ENCODE results near the gene EHMT1.
"Not testable (repeated sequence)": the region's sequence is repeated elsewhere in the genome, so short reads cannot be mapped to it uniquely, and the experiment has no call there.

EHMT1 gene

DNA sequence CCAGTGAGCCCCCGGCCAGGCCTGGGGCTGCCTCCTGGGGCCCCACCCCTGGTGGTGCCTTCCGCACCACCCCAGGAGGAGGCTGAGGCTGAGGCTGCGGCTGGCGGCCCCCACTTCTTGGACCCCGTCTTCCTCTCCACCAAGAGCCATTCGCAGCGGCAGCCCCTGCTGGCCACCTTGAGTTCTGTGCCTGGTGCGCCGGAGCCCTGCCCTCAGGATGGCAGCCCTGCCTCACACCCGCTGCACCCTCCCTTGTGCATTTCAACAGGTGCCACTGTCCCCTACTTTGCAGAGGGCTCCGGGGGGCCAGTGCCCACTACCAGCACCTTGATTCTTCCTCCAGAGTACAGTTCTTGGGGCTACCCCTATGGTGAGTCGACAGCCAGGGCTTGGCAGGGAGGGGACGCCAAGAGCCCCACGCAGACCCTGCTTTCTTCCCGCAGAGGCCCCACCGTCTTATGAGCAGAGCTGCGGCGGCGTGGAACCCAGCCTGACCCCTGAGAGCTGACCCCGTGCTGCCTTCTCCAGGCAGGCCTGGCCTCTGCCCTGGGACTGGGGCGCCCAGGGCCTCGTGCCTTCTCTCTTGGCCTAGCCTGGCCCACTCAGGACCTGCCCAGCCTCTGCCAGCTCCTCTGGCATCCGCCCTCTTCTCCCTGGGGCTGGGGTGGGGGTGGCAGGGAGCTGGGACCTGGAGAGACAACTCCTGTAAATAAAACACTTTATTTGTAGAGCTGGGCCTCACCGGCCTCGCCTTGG lies 4.0 kb upstream of the EHMT1 start:
- H3K27me3 ChIP-seq (ENCODE audit: low read depth): no peaks in the 10 kb centered on the region
- H3K36me3 ChIP-seq (replicated peaks): peaks cover 41% of the 10 kb centered on the region
- no peak overlapping the region for H3K4me3 ChIP-seq
- H3K9me3 ChIP-seq: no peaks in the 10 kb centered on the region
- in situ Hi-C loops (cut with MboI; ENCODE audit: low sequenced_read_pairs): no loop called here
- no peak for DNase-seq (ENCODE audit: low spot score in 2 of 2)
- H3K4me1 ChIP-seq: peaks cover 8% of the 10 kb centered on the region; the same call in 1 of the 2 replicates

DNA sequence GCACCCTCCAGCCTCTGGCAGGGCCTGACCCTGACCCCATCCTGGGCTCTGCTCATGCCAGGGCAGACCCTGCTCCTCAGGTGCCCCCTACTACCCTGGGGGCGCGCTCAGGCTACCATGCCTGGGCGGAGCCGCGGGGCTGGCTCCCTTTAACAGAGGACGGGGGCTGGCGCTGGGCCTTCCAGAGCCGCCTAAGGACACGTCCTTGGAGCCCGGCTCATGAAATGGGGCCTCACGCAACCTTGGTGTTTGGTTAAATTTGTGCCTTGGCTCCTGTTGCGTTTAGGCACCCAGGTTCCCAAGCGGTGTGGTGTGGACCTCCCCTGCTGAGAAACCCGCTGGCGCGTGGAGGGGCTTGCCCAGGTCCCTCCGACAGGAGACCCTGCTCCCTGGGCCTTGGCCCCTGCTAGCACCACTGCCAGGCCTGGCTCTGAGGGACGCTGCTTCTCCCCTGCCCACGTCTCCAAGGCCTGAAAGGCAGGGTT lies 3.4 kb upstream of the EHMT1 start:
- H3K4me1 ChIP-seq: peaks cover 12% of the 10 kb centered on the region; the same call in 1 of the 2 replicates
- in situ Hi-C loops (cut with MboI; ENCODE audit: low sequenced_read_pairs): no loop called here
- DNase-seq (ENCODE audit: low spot score in 2 of 2): no peak
- no peaks in the 10 kb centered on the region for H3K27me3 ChIP-seq (ENCODE audit: low read depth)
- H3K9me3 ChIP-seq: no peaks in the 10 kb centered on the region
- H3K36me3 ChIP-seq (replicated peaks): peaks cover 41% of the 10 kb centered on the region
- H3K4me3 ChIP-seq: no peak overlapping the region

DNA sequence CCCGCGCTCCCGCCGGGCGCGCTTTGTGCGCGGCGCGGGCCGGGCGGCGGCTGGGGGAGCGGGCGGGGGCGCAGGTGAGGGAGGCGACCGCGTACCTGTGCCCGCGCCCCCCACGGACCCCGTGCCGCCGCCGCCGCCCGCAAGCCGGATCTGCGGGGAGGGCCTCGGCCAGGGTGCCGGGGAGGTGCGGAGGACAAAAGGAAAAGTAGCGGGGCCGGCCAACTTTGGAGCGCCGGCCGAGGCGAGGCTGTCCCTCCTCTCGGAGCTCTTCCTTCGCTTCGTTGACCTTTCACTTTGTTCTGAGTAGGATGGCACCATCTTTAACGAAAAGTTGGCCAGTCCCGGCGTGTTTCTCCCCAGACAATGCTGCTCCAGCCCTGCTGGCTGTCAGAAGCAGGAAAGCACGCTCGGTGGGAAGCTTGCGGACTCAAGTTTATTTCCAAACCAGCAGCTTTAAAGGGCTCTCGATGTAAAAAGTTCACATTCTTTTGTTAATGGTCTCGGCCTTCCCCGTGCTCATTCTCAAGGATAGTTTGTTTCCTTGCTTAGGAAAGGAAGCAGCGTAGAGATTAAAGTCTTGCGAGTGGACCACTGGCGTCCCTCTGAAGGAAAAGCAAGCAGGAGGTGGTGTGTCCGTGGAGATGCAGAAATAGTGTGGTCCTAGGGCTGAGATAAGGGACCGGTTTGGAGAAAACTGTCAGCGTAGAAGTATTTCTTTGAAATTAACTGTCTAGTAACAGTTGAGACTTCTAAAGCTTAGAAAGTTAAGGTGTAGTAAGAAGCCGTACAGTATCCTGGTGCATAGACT lies 639 bp downstream of the EHMT1 start:
- Histone ChIP-seq H3K9me3 (no peaks in the 10 kb centered on the region), H3K27me3 (ENCODE audit: low read depth) (no peaks in the 10 kb centered on the region), H3K36me3 (replicated peaks) (peaks cover 38% of the 10 kb centered on the region), H3K4me3 (peak overlapping the region; percentile 76), H3K4me1 (peaks cover 19% of the 10 kb centered on the region)
- in situ Hi-C loops (cut with MboI; ENCODE audit: low sequenced_read_pairs): no loop called here
- DNase-seq (ENCODE audit: low spot score in 2 of 2): peak in 1 of 2 experiments; percentile 53

DNA sequence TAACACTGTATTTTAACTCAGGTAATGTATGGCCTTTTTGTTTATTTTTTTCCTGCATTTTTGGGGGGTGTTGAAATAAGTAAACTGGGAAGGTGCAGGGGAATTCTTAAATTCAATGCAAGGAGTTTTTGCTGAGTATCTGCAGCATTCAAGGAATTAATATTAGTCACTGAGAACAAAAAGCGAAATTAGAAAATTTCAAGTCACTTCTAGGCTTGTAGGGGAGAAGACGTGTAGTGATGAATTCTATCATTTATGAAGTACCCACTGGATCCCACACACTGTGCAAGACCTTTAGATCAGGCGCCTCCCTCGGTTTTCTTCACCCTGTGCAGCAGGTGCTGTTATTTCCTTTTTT lies 1.2 kb downstream of the EHMT1 start:
- DNase-seq (ENCODE audit: low spot score in 2 of 2): no peak
- in situ Hi-C loops (cut with MboI; ENCODE audit: low sequenced_read_pairs): no loop called here

DNA sequence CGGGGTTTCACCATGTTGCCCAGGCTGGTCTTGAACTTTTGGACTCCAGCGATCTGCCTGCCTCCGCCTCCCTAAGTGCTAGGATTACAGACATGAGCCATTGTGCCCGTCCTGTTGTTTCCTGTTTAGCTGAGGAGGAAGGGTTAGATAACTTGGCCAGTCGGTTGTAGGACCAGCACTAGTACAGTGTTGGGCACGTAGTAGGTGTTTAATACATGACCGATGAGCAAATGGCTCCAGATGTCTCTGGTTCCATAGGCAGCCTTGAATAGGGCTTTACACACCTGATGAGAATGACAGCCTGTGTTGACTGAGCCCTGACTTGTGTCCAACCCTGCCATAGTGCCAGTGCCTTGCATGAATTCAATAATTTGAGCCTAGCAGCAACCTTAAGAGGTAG lies 1.8 kb downstream of the EHMT1 start:
- H3K4me1 ChIP-seq: peaks cover 26% of the 10 kb centered on the region
- in situ Hi-C loops (cut with MboI; ENCODE audit: low sequenced_read_pairs): no loop called here
- 0 out of 2 replicates have a peak overlapping the region, but pooled peaks have one; percentile 0 for H3K4me3 ChIP-seq

More for the DNA sequence above, 1.2 kb downstream of the EHMT1 start:
- H3K4me3 ChIP-seq: peak overlapping the region; percentile 76
- H3K36me3 ChIP-seq (replicated peaks): peaks cover 32% of the 10 kb centered on the region
- peaks cover 21% of the 10 kb centered on the region for H3K4me1 ChIP-seq
- H3K9me3 ChIP-seq: no peaks in the 10 kb centered on the region
- H3K27me3 ChIP-seq (ENCODE audit: low read depth): no peaks in the 10 kb centered on the region

DNA sequence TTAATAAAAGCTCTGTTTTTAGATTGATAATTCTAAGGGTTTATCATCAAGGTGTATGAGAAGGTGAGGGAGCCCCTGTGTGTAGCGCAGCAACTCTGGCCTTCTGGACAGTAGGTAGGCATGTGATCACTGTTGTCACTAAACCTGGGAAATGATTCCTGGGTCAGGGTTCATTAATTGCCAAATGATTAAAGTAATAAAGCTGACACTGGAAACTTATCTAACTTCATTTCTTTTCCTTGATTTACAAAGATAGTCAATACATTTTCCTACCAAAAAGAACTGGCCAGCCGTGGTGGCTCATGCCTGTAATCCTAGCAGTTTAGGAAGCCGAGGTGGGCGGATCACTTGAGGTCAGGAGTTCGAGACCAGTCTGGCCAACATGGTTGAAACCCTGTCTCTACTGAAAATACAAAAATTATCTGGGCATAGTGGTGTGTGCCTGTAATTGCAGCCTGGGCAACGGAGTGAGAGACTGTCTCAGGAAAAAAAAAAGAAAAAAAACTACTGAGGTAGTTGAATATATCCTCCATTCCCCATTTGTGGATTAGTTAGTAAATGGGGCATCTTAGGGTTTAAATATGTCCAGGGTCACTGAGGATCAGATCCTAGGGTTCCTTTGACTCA lies 2.4 kb downstream of the EHMT1 start:
- DNase-seq (ENCODE audit: low spot score in 2 of 2): no peak
- in situ Hi-C loops (cut with MboI; ENCODE audit: low sequenced_read_pairs): no loop called here
- peaks cover 26% of the 10 kb centered on the region for H3K4me1 ChIP-seq
- peaks cover 25% of the 10 kb centered on the region for H3K36me3 ChIP-seq (replicated peaks)
- no peaks in the 10 kb centered on the region for H3K9me3 ChIP-seq
- H3K27me3 ChIP-seq (ENCODE audit: low read depth): no peaks in the 10 kb centered on the region
- H3K4me3 ChIP-seq: no peak overlapping the region

More for the DNA sequence above, 1.8 kb downstream of the EHMT1 start:
- no peaks in the 10 kb centered on the region for H3K9me3 ChIP-seq
- no peak for DNase-seq (ENCODE audit: low spot score in 2 of 2)
- no peaks in the 10 kb centered on the region for H3K27me3 ChIP-seq (ENCODE audit: low read depth)
- H3K36me3 ChIP-seq (replicated peaks): peaks cover 29% of the 10 kb centered on the region

DNA sequence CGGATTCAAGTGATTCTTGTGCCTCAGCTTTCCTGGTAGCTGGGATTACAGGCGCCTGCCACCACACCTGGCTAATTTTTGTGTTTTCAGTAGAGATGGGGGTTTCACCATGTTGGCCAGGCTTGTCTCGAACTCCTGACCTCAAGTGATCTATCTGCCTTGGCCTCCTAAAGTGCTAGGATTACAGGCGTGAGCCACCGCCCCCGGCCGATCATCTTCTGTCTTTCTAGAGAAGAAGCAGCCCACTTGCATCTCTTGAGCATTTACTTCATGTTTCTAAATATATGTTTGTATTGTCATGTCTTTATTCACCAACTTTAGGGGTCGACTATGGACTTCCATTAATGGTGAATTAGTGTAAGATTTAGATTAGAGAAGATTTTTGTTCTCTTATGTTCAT lies 3.4 kb downstream of the EHMT1 start:
- H3K27me3 ChIP-seq (ENCODE audit: low read depth); H3K9me3 ChIP-seq; H3K4me3 ChIP-seq; in situ Hi-C loops (cut with MboI; ENCODE audit: low sequenced_read_pairs); DNase-seq (ENCODE audit: low spot score in 2 of 2): not testable (repeated sequence)
- H3K4me1 ChIP-seq: peaks cover 24% of the 10 kb centered on the region
- peaks cover 16% of the 10 kb centered on the region for H3K36me3 ChIP-seq (replicated peaks)

DNA sequence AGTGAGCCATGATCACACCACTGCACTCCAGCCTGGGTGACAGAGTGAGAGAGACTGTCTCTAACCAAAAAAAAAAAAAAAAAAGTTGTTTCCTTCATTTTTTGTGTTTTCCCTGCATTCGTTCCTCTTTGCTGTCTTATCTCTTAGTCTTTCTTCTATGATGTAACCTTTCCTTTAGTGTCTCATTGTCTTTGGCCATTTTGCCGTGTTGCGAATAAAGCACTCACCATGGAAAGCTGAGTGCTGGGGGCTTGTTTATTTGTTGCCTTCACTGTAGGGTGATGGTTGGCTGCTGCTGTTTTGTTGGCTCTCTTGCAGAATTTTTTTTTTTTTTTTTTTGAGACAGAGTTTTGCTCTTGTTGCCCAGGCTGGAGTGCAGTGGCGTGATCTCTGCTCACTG lies 7.7 kb downstream of the EHMT1 start:
- no peaks in the 10 kb centered on the region for H3K27me3 ChIP-seq (ENCODE audit: low read depth)
- H3K4me1 ChIP-seq: peaks cover 6% of the 10 kb centered on the region
- no peak for DNase-seq (ENCODE audit: low spot score in 2 of 2)
- peaks cover 3% of the 10 kb centered on the region; the same call in 1 of the 2 replicates for H3K36me3 ChIP-seq (replicated peaks)
- H3K4me3 ChIP-seq: no peak overlapping the region
- in situ Hi-C loops (cut with MboI; ENCODE audit: low sequenced_read_pairs): no loop called here
- no peaks in the 10 kb centered on the region for H3K9me3 ChIP-seq

DNA sequence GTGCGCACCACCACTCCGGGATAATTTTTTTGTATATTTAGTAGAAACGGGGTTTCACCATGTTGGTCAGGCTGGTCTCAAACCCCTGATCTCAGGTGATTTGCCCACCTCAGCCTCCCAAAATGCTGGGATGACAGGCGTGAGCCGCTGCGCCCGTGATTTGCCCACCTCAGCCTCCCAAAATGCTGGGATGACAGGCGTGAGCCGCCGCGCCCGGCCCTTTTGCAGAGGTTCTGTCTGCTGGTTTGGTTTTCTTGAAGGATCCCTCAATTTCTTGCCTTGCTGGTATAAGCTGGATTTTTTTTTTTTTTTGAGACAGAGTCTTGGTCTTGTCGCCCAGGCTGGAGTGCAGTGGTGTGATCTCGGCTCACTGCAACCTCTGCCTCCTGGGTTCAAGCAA lies 8.6 kb downstream of the EHMT1 start:
- H3K4me3 ChIP-seq; H3K4me1 ChIP-seq; H3K36me3 ChIP-seq (replicated peaks); in situ Hi-C loops (cut with MboI; ENCODE audit: low sequenced_read_pairs); H3K9me3 ChIP-seq; DNase-seq (ENCODE audit: low spot score in 2 of 2); H3K27me3 ChIP-seq (ENCODE audit: low read depth): not testable (repeated sequence)

DNA sequence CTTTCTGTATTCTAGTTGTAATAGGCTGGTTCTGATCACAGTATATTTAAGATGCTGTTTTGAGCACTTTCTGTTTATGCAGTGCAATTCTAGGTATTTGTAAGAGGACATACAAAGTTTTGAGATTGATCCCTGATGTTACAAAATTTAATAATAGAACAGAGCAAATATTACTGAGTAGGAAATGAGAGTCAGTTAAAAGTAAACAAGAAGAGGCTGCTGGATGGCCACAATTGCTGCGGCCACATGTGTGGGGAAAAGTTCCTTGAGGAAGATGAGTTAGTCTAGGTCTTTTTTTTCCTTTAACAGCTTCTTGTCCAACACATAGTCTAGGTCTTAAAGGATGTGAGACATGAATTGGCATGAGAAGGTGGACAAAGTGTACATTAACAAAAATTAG lies 11.3 kb downstream of the EHMT1 start:
- Histone ChIP-seq H3K9me3 (no peaks in the 10 kb centered on the region), H3K4me1 (peaks cover 4% of the 10 kb centered on the region), H3K4me3 (no peak overlapping the region), H3K27me3 (ENCODE audit: low read depth) (no peaks in the 10 kb centered on the region), H3K36me3 (replicated peaks) (peaks cover 2% of the 10 kb centered on the region; the same call in 1 of the 2 replicates)
- no peak for DNase-seq (ENCODE audit: low spot score in 2 of 2)
- in situ Hi-C loops (cut with MboI; ENCODE audit: low sequenced_read_pairs): no loop called here

DNA sequence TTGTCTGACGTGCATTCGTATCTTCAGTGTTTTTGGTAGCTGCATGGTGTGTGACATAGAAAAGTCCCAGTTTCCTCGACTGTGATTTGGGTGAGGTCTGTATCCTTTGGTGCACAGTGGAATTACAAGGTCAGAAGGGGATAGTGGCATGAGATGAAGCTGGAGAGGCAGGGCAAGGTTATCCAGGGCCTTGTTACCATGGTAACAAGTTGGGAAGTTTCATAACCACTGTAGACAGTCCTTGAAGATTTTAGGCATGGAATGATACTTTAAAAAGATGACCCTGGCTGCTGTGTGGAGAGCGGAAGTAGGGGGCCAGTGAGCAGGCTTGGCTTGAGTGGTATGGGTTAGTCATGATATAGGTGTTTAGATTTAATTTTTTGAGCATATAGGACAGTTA lies 11.9 kb downstream of the EHMT1 start:
- Histone ChIP-seq H3K36me3 (replicated peaks) (no peaks in the 10 kb centered on the region; the same call in 1 of the 2 replicates), H3K4me3 (no peak overlapping the region), H3K9me3 (no peaks in the 10 kb centered on the region), H3K4me1 (no peaks in the 10 kb centered on the region), H3K27me3 (ENCODE audit: low read depth) (no peaks in the 10 kb centered on the region)
- no peak for DNase-seq (ENCODE audit: low spot score in 2 of 2)
- in situ Hi-C loops (cut with MboI; ENCODE audit: low sequenced_read_pairs): no loop called here

DNA sequence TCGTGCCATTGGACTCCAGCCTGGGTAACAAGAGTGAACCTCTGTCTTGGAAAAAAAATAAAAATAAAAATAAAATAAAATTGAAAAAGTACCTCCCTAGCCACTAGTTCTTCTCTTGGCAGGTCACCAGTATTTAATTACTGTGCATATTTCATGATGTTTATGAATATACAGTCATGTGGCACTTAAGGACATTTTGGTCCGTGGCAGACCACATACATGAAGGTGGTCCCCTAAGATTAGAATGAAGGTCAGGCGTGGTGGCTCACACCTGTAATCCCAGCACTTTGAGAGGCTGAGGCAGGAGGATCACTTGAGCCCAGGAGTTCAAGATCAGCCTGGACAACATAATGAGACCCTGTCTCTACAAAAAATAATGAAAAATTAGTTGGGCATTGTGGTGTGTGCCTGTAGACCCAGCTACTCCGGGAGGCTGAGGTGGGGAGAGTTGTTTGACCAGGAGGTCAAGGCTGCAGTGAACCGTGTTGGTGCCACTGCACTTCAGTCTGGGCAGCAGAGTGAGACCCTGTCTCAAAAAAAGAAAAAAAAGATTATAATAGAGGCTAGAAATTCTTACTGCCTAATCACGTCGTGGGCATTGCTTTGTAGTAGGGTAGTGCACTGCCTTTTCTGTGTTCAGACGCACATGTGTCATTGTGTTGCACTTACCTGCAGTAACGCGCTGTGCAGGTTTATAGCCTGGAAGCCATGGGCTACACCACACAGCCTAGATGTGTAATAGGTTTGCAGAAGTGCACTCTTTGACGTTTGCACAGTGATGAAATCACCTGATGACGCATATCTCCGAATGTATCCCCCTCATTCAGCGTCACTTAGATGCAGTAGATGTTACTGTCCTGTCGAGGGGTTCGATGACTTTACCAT lies 12.8 kb downstream of the EHMT1 start:
- in situ Hi-C loops (cut with MboI; ENCODE audit: low sequenced_read_pairs): no loop called here
- H3K4me3 ChIP-seq: no peak overlapping the region
- no peaks in the 10 kb centered on the region for H3K9me3 ChIP-seq
- no peaks in the 10 kb centered on the region; the same call in 1 of the 2 replicates for H3K36me3 ChIP-seq (replicated peaks)
- H3K4me1 ChIP-seq: peaks cover 3% of the 10 kb centered on the region; the same call in 1 of the 2 replicates
- no peaks in the 10 kb centered on the region for H3K27me3 ChIP-seq (ENCODE audit: low read depth)
- DNase-seq (ENCODE audit: low spot score in 2 of 2): no peak
